ENCODE measurements around the gene SFSWAP. TPM values are rescaled to one million over a fixed set of nuclear protein-coding genes. Genes with fewer than 3 reads are reported as not detected.

SFSWAP gene
- total and polyA plus RNA-seq, 2 of the 13 experiments (the other 11 are each of a cell fraction or from before 2014, with no cell fraction given), result 17.1 to 27.7 TPM

GRCh38 chr12:131710464-131711457 is at the start of gene SFSWAP (continued):
- TF ChIP-seq TFDP1 (CRISPR knock-in tag; IDR thresholded peaks at IDR 0.05; ENCODE audit: borderline replicate concordance) (peak; percentile 76; the same call in 1 of the 2 replicates), RNF219 (CRISPR knock-in tag; IDR thresholded peaks at IDR 0.05) (no peak; the same call in 1 of the 2 replicates), ZFP36 (IDR thresholded peaks at IDR 0.05; ENCODE audit: borderline replicate concordance, low read depth, low read length, partially characterized antibody) (no peak), ZNF280D (CRISPR knock-in tag; IDR thresholded peaks at IDR 0.05) (no peak), ZNF354B (CRISPR knock-in tag; IDR thresholded peaks at IDR 0.05) (0 out of 2 replicates have a peak, but pooled peaks have one; percentile 92), ZNF740 (CRISPR knock-in tag; IDR thresholded peaks at IDR 0.05) (peak; percentile 76), SATB2 (CRISPR knock-in tag; IDR thresholded peaks at IDR 0.05) (0 out of 2 replicates have a peak, but pooled peaks have one; percentile 9), EED (CRISPR knock-in tag; IDR thresholded peaks at IDR 0.05) (peak; percentile 69; the same call in 1 of the 2 replicates), ZNF224 (CRISPR knock-in tag; IDR thresholded peaks at IDR 0.05) (0 out of 2 replicates have a peak, but pooled peaks have one; percentile 30)
- TF ChIP-seq, protein P1, sequence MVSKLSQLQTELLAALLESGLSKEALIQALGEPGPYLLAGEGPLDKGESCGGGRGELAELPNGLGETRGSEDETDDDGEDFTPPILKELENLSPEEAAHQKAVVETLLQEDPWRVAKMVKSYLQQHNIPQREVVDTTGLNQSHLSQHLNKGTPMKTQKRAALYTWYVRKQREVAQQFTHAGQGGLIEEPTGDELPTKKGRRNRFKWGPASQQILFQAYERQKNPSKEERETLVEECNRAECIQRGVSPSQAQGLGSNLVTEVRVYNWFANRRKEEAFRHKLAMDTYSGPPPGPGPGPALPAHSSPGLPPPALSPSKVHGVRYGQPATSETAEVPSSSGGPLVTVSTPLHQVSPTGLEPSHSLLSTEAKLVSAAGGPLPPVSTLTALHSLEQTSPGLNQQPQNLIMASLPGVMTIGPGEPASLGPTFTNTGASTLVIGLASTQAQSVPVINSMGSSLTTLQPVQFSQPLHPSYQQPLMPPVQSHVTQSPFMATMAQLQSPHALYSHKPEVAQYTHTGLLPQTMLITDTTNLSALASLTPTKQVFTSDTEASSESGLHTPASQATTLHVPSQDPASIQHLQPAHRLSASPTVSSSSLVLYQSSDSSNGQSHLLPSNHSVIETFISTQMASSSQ (IDR thresholded peaks at IDR 0.05; ENCODE audit: low read depth), result no peak
- TF ChIP-seq, protein P1 (CRISPR knock-in tag; IDR thresholded peaks at IDR 0.05; ENCODE audit: borderline replicate concordance), result no peak; the same call in 1 of the 2 replicates
- TF ChIP-seq, protein P2, sequence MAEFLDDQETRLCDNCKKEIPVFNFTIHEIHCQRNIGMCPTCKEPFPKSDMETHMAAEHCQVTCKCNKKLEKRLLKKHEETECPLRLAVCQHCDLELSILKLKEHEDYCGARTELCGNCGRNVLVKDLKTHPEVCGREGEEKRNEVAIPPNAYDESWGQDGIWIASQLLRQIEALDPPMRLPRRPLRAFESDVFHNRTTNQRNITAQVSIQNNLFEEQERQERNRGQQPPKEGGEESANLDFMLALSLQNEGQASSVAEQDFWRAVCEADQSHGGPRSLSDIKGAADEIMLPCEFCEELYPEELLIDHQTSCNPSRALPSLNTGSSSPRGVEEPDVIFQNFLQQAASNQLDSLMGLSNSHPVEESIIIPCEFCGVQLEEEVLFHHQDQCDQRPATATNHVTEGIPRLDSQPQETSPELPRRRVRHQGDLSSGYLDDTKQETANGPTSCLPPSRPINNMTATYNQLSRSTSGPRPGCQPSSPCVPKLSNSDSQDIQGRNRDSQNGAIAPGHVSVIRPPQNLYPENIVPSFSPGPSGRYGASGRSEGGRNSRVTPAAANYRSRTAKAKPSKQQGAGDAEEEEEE (CRISPR knock-in tag; IDR thresholded peaks at IDR 0.05; ENCODE audit: borderline replicate concordance), result no peak
